HG02759 (cell line): ENCODE measurements around the gene TMEM143.
A peak's percentile ranks its signal among the peaks of the same experiment; 100 is the strongest.
"Not testable (repeated sequence)": the region's sequence is repeated elsewhere in the genome, so short reads cannot be mapped to it uniquely, and the experiment has no call there.

Experiments
- ATAC-seq: cut with Tn5 transposase; IDR thresholded peaks from one replicate; pipeline ENCODE4 v1.9.1; 2021; ENCODE audit warnings: mild to moderate bottlenecking, moderate library complexity; ENCODE audit not compliant: unreplicated experiment

Gene TMEM143

GRCh38 chr19:48363810-48364597 lies at the start of gene TMEM143, which contains the start of gene SYNGR4:
TSS of gene TMEM143 (minus strand) at chr19:48363940. CDS start at chr19:48363920, 20 bp downstream.
TSS of gene SYNGR4 (plus strand) at chr19:48364367. CDS start at chr19:48365843, 1,476 bp downstream.
- peak; percentile 85 for ATAC-seq

GRCh38 chr19:48405850-48406249 lies 42.1 kb upstream of the TMEM143 start:
- no peak for ATAC-seq

- ATAC-seq, result no peak
Observed at GRCh38 chr19:48405010-48405659, 41.4 kb upstream of the TMEM143 start.

- ATAC-seq, result no peak
Observed at GRCh38 chr19:48403606-48404005, 39.9 kb upstream of the TMEM143 start.

- no peak for ATAC-seq
Observed at GRCh38 chr19:48401287-48401686, 37.5 kb upstream of the TMEM143 start.

GRCh38 chr19:48400018-48400742 lies 36.4 kb upstream of the TMEM143 start:
- no peak for ATAC-seq

- ATAC-seq, result peak; percentile 82
Observed at GRCh38 chr19:48398375-48399235, 34.9 kb upstream of the TMEM143 start.

GRCh38 chr19:48398102-48398374 lies 34.3 kb upstream of the TMEM143 start:
- no peak for ATAC-seq

GRCh38 chr19:48397263-48398101 lies 33.7 kb upstream of the TMEM143 start:
- ATAC-seq, result no peak

GRCh38 chr19:48396824-48397176 lies 33.1 kb upstream of the TMEM143 start:
- ATAC-seq, result no peak

- no peak for ATAC-seq
Observed at GRCh38 chr19:48396016-48396823, 32.5 kb upstream of the TMEM143 start.

- no peak for ATAC-seq
Observed at GRCh38 chr19:48395499-48395898, 31.8 kb upstream of the TMEM143 start.

GRCh38 chr19:48395170-48395455 lies 31.4 kb upstream of the TMEM143 start:
- no peak for ATAC-seq

GRCh38 chr19:48394331-48395169 lies 30.8 kb upstream of the TMEM143 start:
- no peak for ATAC-seq

- no peak for ATAC-seq
Observed at GRCh38 chr19:48393559-48394330, 30.0 kb upstream of the TMEM143 start, which contains the start of gene GRIN2D. TSS of gene GRIN2D (plus strand) at chr19:48393668. CDS start at chr19:48398393, 4,725 bp downstream.

- no peak for ATAC-seq
Observed at GRCh38 chr19:48392860-48393558, 29.3 kb upstream of the TMEM143 start.

GRCh38 chr19:48392006-48392344 lies 28.2 kb upstream of the TMEM143 start:
- not testable (repeated sequence) for ATAC-seq
